Motor neuron (in vitro differentiated cells): ENCODE data around the gene SNRPA. TPM values are rescaled to one million over a fixed set of nuclear protein-coding genes. Genes with fewer than 3 reads are reported as not detected.
"Not testable (repeated sequence)": the region's sequence is repeated elsewhere in the genome, so short reads cannot be mapped to it uniquely, and the experiment has no call there.

Experiments used
- ATAC-seq, 8 experiments: fragments of 200-7000 bp; cut with Tn5 transposase; replicated peaks in 6 of 8; 2 replicates each; pipeline ENCODE4 v1.8.0; 2021; ENCODE audit warnings: mild to moderate bottlenecking in 8 of 8, moderate library complexity in 8 of 8
- H3K27ac ChIP-seq, 2 donors: fragments of 250-450 bp; sonication (Bioruptor Pico); 2 replicates each; pipeline ENCODE4 v1.9.0; 2021; ENCODE audit warnings: antibody characterized with exemption in 2 of 2, mild to moderate bottlenecking in 2 of 2, moderate library complexity in 1 of 2
- H3K4me1 ChIP-seq, 2 donors: fragments of 250-450 bp; sonication (Bioruptor Pico); replicated peaks in 1 of 2; 2 replicates each; pipeline ENCODE4 v1.6.1; 2021; ENCODE audit warnings: antibody characterized with exemption in 2 of 2, mild to moderate bottlenecking in 2 of 2, moderate library complexity in 1 of 2
- H3K4me3 ChIP-seq, 5 donors: fragments of 250-450 bp; sonication (Bioruptor Pico); 2 replicates each; pipeline ENCODE4 v1.9.0; 2021; ENCODE audit warnings: antibody characterized with exemption in 5 of 5, mild to moderate bottlenecking in 5 of 5, moderate library complexity in 4 of 5
- WGBS, 10 experiments: fragments of 450-650 bp; shearing (Covaris generic); methylation state at CpG; one replicate each; pipeline ENCODE4 v1.0.0; 2022; 5-methylcytosine and 5-hydroxymethylcytosine counted together
- in situ Hi-C, 9 experiments: fragments of 400-800 bp; cut with MboI; loops; one replicate each; pipeline ENCODE4 v1.15.0; 2021; ENCODE audit warnings: low sequenced_read_pairs in 9 of 9, low pct_unique_long_range_greater_than_20kb in 2 of 9; ENCODE audit not compliant: unreplicated experiment in 9 of 9
- total RNA-seq, 8 experiments: library from RNA; unstranded; fragments of 300-600 nt; gene quantifications; 2 replicates each; pipeline versions ENCODE4 v1.2.3 to v1.2.4, GENCODE V29; 2022

The SNRPA gene
- total RNA-seq, 8 experiments from 2014 or later, result 32.4 to 112 (median 40.7) TPM

- not testable (repeated sequence) for H3K27ac ChIP-seq, ATAC-seq, H3K4me3 ChIP-seq
- 71 to 100% (median 91%) methylated on average over 1 to 7 of the region's 7 CpGs; no CpG with 5 or more reads in 5 of the 10 experiments for WGBS, 10 experiments
- in situ Hi-C loops, result loop anchor here in 5 of 9 experiments (25.0 kb wide), 1 partner anchor 150 kb away; no protein-coding TSS in a partner anchor
- H3K4me1 ChIP-seq, result peaks cover 10% of the 10 kb centered on the region in 2 donors
Measured at GRCh38 chr19:40812571-40812970, 61.6 kb downstream of the SNRPA start.

DNA sequence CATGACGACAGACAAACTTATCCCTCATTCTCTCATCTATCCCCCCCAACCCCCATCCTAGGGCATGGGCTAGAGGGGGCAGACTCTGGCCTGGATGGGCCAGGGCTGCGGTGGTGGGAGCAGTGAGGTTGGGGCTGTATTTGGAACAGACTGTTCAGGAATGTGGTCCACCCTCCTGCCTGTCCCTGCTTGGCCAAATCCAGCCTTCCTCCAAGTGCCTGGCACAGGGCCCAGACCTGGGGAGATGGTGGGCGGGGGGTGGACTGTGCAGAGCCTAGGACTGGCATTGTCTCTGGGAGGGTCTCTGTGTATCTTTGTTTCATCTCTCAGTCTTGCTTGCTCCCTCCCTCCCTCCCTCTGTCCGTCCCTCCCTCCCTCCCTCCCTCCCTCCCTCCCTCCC is 62.2 kb downstream of the SNRPA start:
- H3K27ac ChIP-seq, result no peak overlapping the region
- 40% methylated on average over 1 of the region's 4 CpGs; no CpG with 5 or more reads in 9 of the 10 experiments for WGBS, 10 experiments
- in situ Hi-C loops, result loop anchor here in 5 of 9 experiments (25.0 kb wide), 1 partner anchor 151 kb away; no protein-coding TSS in a partner anchor
- no peak overlapping the region for H3K4me3 ChIP-seq
- ATAC-seq, result no peak
- peaks cover 10 to 12% of the 10 kb centered on the region in 2 donors for H3K4me1 ChIP-seq

Other genes with a start within 250 kb of the SNRPA start
- 10 to 100 TPM in 7 of 8 experiments, 1 to 10 TPM in 1; 10.0 to 37.1 (median 21.2) TPM for gene SHKBP1, start 174.3 kb upstream of the SNRPA start, total RNA-seq
- 10 to 100 TPM in 7 of 8 experiments, 1 to 10 TPM in 1; 1.8 to 52.8 (median 20.1) TPM for gene LTBP4, start 149.8 kb upstream of the SNRPA start, total RNA-seq
- gene NUMBL, start 60.6 kb upstream of the SNRPA start, total RNA-seq, result 10 to 100 TPM in 7 of 8 experiments, 1 to 10 TPM in 1; 7.9 to 26.2 (median 18.3) TPM
- gene COQ8B, start 34.3 kb upstream of the SNRPA start, total RNA-seq, result 10 to 100 TPM; 27.6 to 53.1 (median 32.8) TPM
- gene ITPKC, start 34.1 kb upstream of the SNRPA start, total RNA-seq, result 10 to 100 TPM in 3 of 8 experiments, 1 to 10 TPM in 5; 7.8 to 13.1 (median 9.2) TPM
- gene ACTMAP, start 726 bp upstream of the SNRPA start, total RNA-seq, result 10 to 100 TPM in 1 of 8 experiments, 1 to 10 TPM in 7; 2.4 to 12.6 (median 3.8) TPM
- 1 to 10 TPM in 3 of 8 experiments, under 1 TPM in 1, not detected in 4; 0.90 to 5.0 (median 1.5) TPM for gene MIA, start 24.3 kb downstream of the SNRPA start, total RNA-seq
- gene RAB4B, start 27.0 kb downstream of the SNRPA start, total RNA-seq, result 10 to 100 TPM; 14.5 to 23.0 (median 19.4) TPM
- 10 to 100 TPM; 32.1 to 96.2 (median 65.5) TPM for gene EGLN2, start 48.0 kb downstream of the SNRPA start, total RNA-seq
- 1 to 10 TPM in 3 of 8 experiments, under 1 TPM in 2, not detected in 3; 0.16 to 2.0 (median 1.4) TPM for gene CYP2A6, start 99.2 kb downstream of the SNRPA start, total RNA-seq
- 1 to 10 TPM in 1 of 8 experiments, under 1 TPM in 4, not detected in 3; 0.17 to 1.1 (median 0.45) TPM for gene CYP2A7, start 131.0 kb downstream of the SNRPA start, total RNA-seq
- gene CYP2B6, start 240.1 kb downstream of the SNRPA start, total RNA-seq, result under 1 TPM in 4 of 8 experiments, not detected in 4; 0.17 to 0.63 (median 0.22) TPM